ENCODE results near the gene F13B. TPM values are rescaled to one million over a fixed set of nuclear protein-coding genes. Genes with fewer than 3 reads are reported as not detected.

The F13B gene
- total RNA-seq, 2 donors from 2014 or later, result not detected

- DNase-seq (ENCODE audit: low spot score), result no peak
- TF ChIP-seq CTCF (IDR thresholded peaks at IDR 0.05), result no peak
- no peak for ATAC-seq (ENCODE audit: insufficient number of reproducible peaks, low FRiP score, low read depth)
- no peaks in the 10 kb centered on the region for H3K27me3 ChIP-seq (replicated peaks; ENCODE audit: insufficient read depth)
- H3K27ac ChIP-seq, result no peak overlapping the region
- H3K4me3 ChIP-seq, result no peak overlapping the region
- H3K4me1 ChIP-seq (ENCODE audit: control insufficient read depth in 1 of 2, low read depth in 2 of 2), result no peaks in the 10 kb centered on the region
- H3K36me3 ChIP-seq, result no peaks in the 10 kb centered on the region
- H3K9me3 ChIP-seq, result no peaks in the 10 kb centered on the region
Measured at GRCh38 chr1:197016751-197017150, 50.3 kb downstream of the F13B start.

DNA sequence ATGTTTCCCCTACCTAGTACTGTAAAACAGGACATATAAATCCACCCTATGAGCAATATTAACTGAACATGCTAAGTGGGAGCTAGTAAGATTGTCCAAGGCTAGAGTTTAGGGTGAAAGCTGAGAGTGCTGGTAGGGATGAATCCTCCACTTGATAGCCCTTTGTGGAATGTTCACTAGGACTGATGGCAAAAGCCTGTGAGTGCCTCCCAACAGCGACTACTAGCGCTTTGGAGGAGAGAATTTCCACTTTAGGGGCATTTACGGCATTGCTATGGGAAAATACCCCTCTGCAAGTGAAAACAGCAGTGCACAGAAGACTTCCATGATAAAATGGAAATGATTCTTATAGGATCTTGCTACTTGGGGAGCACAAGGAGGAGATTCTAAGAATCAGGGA, 53.8 kb downstream of the F13B start:
- H3K27ac ChIP-seq, result no peak overlapping the region

GRCh38 chr1:197011614-197012013, 55.4 kb downstream of the F13B start:
- Histone ChIP-seq H3K27ac (no peak overlapping the region), H3K4me1 (ENCODE audit: control insufficient read depth in 1 of 2, low read depth in 2 of 2) (no peaks in the 10 kb centered on the region), H3K4me3 (no peak overlapping the region), H3K9me3 (no peaks in the 10 kb centered on the region), H3K36me3 (no peaks in the 10 kb centered on the region), H3K27me3 (replicated peaks; ENCODE audit: insufficient read depth) (no peaks in the 10 kb centered on the region)
- no peak for TF ChIP-seq CTCF (IDR thresholded peaks at IDR 0.05)
- DNase-seq (ENCODE audit: low spot score), result no peak
- ATAC-seq (ENCODE audit: insufficient number of reproducible peaks, low FRiP score, low read depth), result no peak

More for the DNA sequence above, 53.8 kb downstream of the F13B start:
- Histone ChIP-seq H3K36me3 (no peaks in the 10 kb centered on the region), H3K9me3 (no peaks in the 10 kb centered on the region), H3K4me3 (no peak overlapping the region), H3K27me3 (replicated peaks; ENCODE audit: insufficient read depth) (no peaks in the 10 kb centered on the region), H3K4me1 (ENCODE audit: control insufficient read depth in 1 of 2, low read depth in 2 of 2) (no peaks in the 10 kb centered on the region)
- DNase-seq (ENCODE audit: low spot score) (no peak), ATAC-seq (ENCODE audit: insufficient number of reproducible peaks, low FRiP score, low read depth) (no peak)
- TF ChIP-seq CTCF (IDR thresholded peaks at IDR 0.05), result no peak

GRCh38 chr1:197008861-197009260, 58.2 kb downstream of the F13B start:
- ATAC-seq (ENCODE audit: insufficient number of reproducible peaks, low FRiP score, low read depth) (no peak), DNase-seq (ENCODE audit: low spot score) (no peak)
- TF ChIP-seq CTCF (IDR thresholded peaks at IDR 0.05), result no peak
- Histone ChIP-seq H3K36me3 (no peaks in the 10 kb centered on the region), H3K4me1 (ENCODE audit: control insufficient read depth in 1 of 2, low read depth in 2 of 2) (no peaks in the 10 kb centered on the region), H3K4me3 (no peak overlapping the region), H3K27ac (no peak overlapping the region), H3K27me3 (replicated peaks; ENCODE audit: insufficient read depth) (no peaks in the 10 kb centered on the region), H3K9me3 (no peaks in the 10 kb centered on the region)

DNA sequence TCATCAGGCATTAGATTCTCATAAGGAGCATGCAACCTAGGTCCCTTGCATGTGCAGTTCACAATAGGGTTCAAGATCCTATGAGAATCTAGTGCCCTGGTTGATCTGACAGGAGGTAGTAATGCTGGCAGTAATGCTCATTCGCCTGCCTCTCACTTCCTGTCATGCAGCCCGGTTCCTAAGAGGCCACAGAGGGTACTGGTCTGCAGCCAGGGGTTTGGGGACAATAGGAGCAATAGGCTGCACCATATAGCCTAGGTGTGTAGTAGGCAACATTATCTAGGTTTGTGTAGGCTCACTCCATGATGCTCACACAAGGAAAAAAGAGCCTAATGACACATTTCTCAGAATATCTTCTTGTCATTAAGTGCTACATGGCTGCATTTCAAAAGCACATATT, 63.9 kb downstream of the F13B start:
- Histone ChIP-seq H3K9me3 (no peaks in the 10 kb centered on the region), H3K36me3 (no peaks in the 10 kb centered on the region), H3K27ac (no peak overlapping the region), H3K27me3 (replicated peaks; ENCODE audit: insufficient read depth) (no peaks in the 10 kb centered on the region), H3K4me1 (ENCODE audit: control insufficient read depth in 1 of 2, low read depth in 2 of 2) (no peaks in the 10 kb centered on the region), H3K4me3 (no peak overlapping the region)
- TF ChIP-seq CTCF (IDR thresholded peaks at IDR 0.05), result no peak
- DNase-seq (ENCODE audit: low spot score) (no peak), ATAC-seq (ENCODE audit: insufficient number of reproducible peaks, low FRiP score, low read depth) (no peak)

Measured in thoracic aorta (tissue), 2 donors.